NOMO-1 (cell line): ENCODE results near the gene DAAM2.

Experiments used
- DNase-seq, 2 experiments: peaks; one replicate each; lab custom pipeline; 2025; ENCODE audit not compliant: unreplicated experiment in 2 of 2; lab: John Stamatoyannopoulos, UW

Gene DAAM2

GRCh38 chr6:39947611-39948068 lies 155.5 kb downstream of the DAAM2 start:
- no peak for DNase-seq

GRCh38 chr6:39948199-39948791 lies 156.1 kb downstream of the DAAM2 start:
- DNase-seq = no peak

GRCh38 chr6:39950125-39950720 lies 158.0 kb downstream of the DAAM2 start:
- no peak for DNase-seq

DNA sequence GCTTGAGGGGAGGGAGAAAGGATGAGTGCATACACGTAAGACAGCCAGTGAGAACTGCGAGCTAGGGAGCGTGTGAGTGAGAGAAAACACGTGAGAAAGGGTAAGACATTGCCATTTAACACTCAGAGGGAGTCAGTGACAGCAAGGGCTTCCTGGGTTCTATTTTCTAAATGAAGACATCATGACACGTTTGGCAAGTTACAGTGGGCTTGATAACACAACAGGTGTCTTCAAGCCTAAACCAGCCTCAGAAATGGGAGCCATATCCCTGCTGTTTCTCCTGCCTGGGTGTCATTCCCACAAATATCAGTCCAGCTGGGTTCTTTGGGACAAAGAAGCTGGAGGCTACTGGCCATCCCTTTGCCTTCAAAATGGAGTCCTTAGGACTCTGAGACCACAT lies 159.0 kb downstream of the DAAM2 start:
- no peak for DNase-seq

- DNase-seq = no peak
Measured at GRCh38 chr6:39951716-39952115, 159.5 kb downstream of the DAAM2 start.

GRCh38 chr6:39952167-39952566 lies 160.0 kb downstream of the DAAM2 start:
- no peak for DNase-seq

GRCh38 chr6:39953076-39953618 lies 161.0 kb downstream of the DAAM2 start:
- no peak for DNase-seq
